ENCODE measurements around the gene CCDC38. TPM values are rescaled to one million over a fixed set of nuclear protein-coding genes. Genes with fewer than 3 reads are reported as not detected.
A peak's percentile ranks its signal among the peaks of the same experiment; 100 is the strongest.

CCDC38 gene
- total RNA-seq (2011; cell fraction: chromatin; rRNA removed; ENCODE audit: low replicate concordance) = not detected in 2 replicates
- not detected in 2 replicates for total RNA-seq (2011; cell fraction: nucleolus; rRNA removed)
- total RNA-seq (2011; cell fraction: nucleoplasm; rRNA removed) = not detected in 2 replicates
- total RNA-seq (2014; rRNA removed) = not detected in 2 replicates
- total RNA-seq (2014; rRNA removed; fragmentation: Illumina TruSeq; extraction: Trizol) = not detected in 2 replicates
- total RNA-seq (2015; rRNA removed; fragmentation: Illumina TruSeq; extraction: Trizol) = not detected in 2 replicates
- total RNA-seq (2021) = not detected in 2 replicates
- not detected in 2 replicates for polyA plus RNA-seq (2011; rRNA removed)
- not detected in 2 replicates for polyA plus RNA-seq (2011; cell fraction: cytosol; rRNA removed)
- not detected in 2 replicates for polyA plus RNA-seq (2011; cell fraction: nucleus; rRNA removed)
- polyA plus RNA-seq (2012) = not detected in 2 replicates
- not detected in 2 replicates for polyA plus RNA-seq (2014; fragmentation: Illumina TruSeq; extraction: Trizol)
- polyA plus RNA-seq (2014; fragmentation: Nextera tagmentation; extraction: Ambion mirVana) = not detected
- polyA plus RNA-seq (2014; rRNA removed) = not detected in 2 replicates
- polyA minus RNA-seq (2011; rRNA and poly(A)+ RNA removed) = not detected in 2 replicates
- not detected in 2 replicates for polyA minus RNA-seq (2011; cell fraction: cytosol; rRNA and poly(A)+ RNA removed)
- polyA minus RNA-seq (2011; cell fraction: nucleus; rRNA and poly(A)+ RNA removed) = not detected in 2 replicates
- percentile 1 among the genes with signal in this experiment for Bru-seq, nascent RNA
- not detected for BruChase-seq, experiment 1, labeled RNA remaining after a 2-hour chase
- percentile 3 among the genes with signal in this experiment for BruChase-seq, experiment 2, labeled RNA remaining after a 6-hour chase
- long read RNA-seq, experiment 1 = 0 reads
- long read RNA-seq, experiment 2 = 0 reads
- long read RNA-seq, experiment 3 = 0 reads

GRCh38 chr12:95942524-95943329 lies at the start of gene CCDC38:
CCDC38 (minus strand) TSS chr12:95942614; CDS start chr12:95936509, 6,105 bp downstream.
- ChIA-PET POLR2A (no interaction called here), CTCF (ENCODE audit: low intra/inter-chr PET ratio) (no interaction called here)
- Histone ChIP-seq H3K27me3 (ENCODE audit: control insufficient read depth in 2 of 2, insufficient read depth in 2 of 2, low read length in 2 of 2) (peaks cover 3 to 14% of the 10 kb centered on the region in 2 experiments; a peak in 3 of 5 replicates), H3K79me2 (ENCODE audit: control insufficient read depth, insufficient read depth, low read length) (no peaks in the 10 kb centered on the region), H4K20me1 (replicated peaks; ENCODE audit: control insufficient read depth, insufficient read depth, low read length) (no peaks in the 10 kb centered on the region), H3K9me3 (replicated peaks; ENCODE audit: control insufficient read depth, insufficient read depth, low read depth, low read length) (no peaks in the 10 kb centered on the region), H3K4me1 (replicated peaks in 1 of 2; ENCODE audit: control insufficient read depth in 2 of 2, insufficient read depth in 2 of 2, low read length in 2 of 2) (peaks cover 0 to 10% of the 10 kb centered on the region in 2 experiments; a peak in 2 of 5 replicates), H3K4me2 (ENCODE audit: insufficient read depth, low read length) (no peak within 1 kb of the TSS), H2AFZ (ENCODE audit: low read depth, low read length) (no peak within 1 kb of the TSS), H3K9me1 (ENCODE audit: control insufficient read depth, insufficient read depth, low read length) (no peaks in the 10 kb centered on the region), H3K36me3 (ENCODE audit: control insufficient read depth, insufficient read depth, low read length) (no peaks in the 10 kb centered on the region), H3K27ac (ENCODE audit: extremely low read depth, low read depth, low read length) (no peak within 1 kb of the TSS), H3K9ac (ENCODE audit: insufficient read depth in 1 of 2, low read depth in 2 of 2, low read length in 2 of 2) (no peak within 1 kb of the TSS), H3K4me3 (no peak within 1 kb of the TSS)
- ATAC-seq = no peak
- in situ Hi-C loops (cut with MboI) = no loop called here
- intact Hi-C loops (cut with micrococcal nuclease) = no loop called here
- DNase-seq (ENCODE audit: extremely low read depth in 1 of 4, low spot score in 3 of 4) = peak in 2 of 4 experiments; percentile 14 to 15
- no TSS peak for BruUV-seq (replicated peaks)
- FAIRE-seq = no peak
- 13% methylated on average over 21 of the region's 51 CpGs for WGBS (ENCODE audit: insufficient coverage, low coverage, missing lambda C conversion rate)
- TF ChIP-seq ZZZ3 (IDR thresholded peaks at IDR 0.05) = no peak
- TF ChIP-seq, protein P1, sequence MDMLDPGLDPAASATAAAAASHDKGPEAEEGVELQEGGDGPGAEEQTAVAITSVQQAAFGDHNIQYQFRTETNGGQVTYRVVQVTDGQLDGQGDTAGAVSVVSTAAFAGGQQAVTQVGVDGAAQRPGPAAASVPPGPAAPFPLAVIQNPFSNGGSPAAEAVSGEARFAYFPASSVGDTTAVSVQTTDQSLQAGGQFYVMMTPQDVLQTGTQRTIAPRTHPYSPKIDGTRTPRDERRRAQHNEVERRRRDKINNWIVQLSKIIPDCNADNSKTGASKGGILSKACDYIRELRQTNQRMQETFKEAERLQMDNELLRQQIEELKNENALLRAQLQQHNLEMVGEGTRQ (CRISPR knock-in tag; IDR thresholded peaks at IDR 0.05) = peak; percentile 42; the same call in 1 of the 2 replicates
- no peak for TF ChIP-seq NR4A1 (CRISPR knock-in tag; IDR thresholded peaks at IDR 0.05)
- no peak for TF ChIP-seq NR4A1 (tag; IDR thresholded peaks at IDR 0.05)
- no peak for TF ChIP-seq CSDE1 (IDR thresholded peaks at IDR 0.05)
- no peak for TF ChIP-seq ZNF398 (CRISPR knock-in tag; IDR thresholded peaks at IDR 0.05)
- no peak for TF ChIP-seq E2F8 (IDR thresholded peaks at IDR 0.05; ENCODE audit: low read depth, partially characterized antibody)
- TF ChIP-seq, protein P2, sequence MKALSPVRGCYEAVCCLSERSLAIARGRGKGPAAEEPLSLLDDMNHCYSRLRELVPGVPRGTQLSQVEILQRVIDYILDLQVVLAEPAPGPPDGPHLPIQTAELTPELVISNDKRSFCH (CRISPR knock-in tag; IDR thresholded peaks at IDR 0.05) = no peak
- TF ChIP-seq, protein P2 (tag; IDR thresholded peaks at IDR 0.05) = no peak
